OCI-LY1 (cell line): Measurements from ENCODE around the gene GID8.

Source experiments
- H2AFZ ChIP-seq: fragments of 200-600 bp; sonication (generic), shearing (Covaris generic); 2 replicates; pipeline ENCODE4 v1.6.0; 2014; ENCODE audit warnings: antibody characterized with exemption, mild to moderate bottlenecking, low read length
- H3F3A ChIP-seq: fragments of 200-600 bp; sonication (generic), shearing (Covaris generic); 2 replicates; pipeline ENCODE4 v1.6.0; 2014; ENCODE audit warnings: mild to moderate bottlenecking, antibody characterized with exemption, low read length, moderate library complexity; ENCODE audit not compliant: insufficient read depth
- H3K27ac ChIP-seq: fragments of 200-600 bp; sonication (generic); 2 replicates; pipeline ENCODE4 v1.5.1; 2014; ENCODE audit warnings: low read length, mixed run types, mild to moderate bottlenecking, low read depth; ENCODE audit not compliant: poor library complexity, severe bottlenecking
- H3K27me3 ChIP-seq: fragments of 200-600 bp; sonication (generic); 2 replicates; pipeline ENCODE4 v1.6.0; 2014; ENCODE audit warnings: antibody characterized with exemption, mild to moderate bottlenecking, low read length, moderate library complexity; ENCODE audit not compliant: insufficient read depth
- H3K36me3 ChIP-seq: fragments of 200-600 bp; sonication (generic); 2 replicates; pipeline ENCODE4 v1.6.1; 2014; ENCODE audit warnings: mild to moderate bottlenecking, antibody characterized with exemption, low read length, moderate library complexity, mixed read lengths; ENCODE audit not compliant: insufficient read depth
- H3K4me1 ChIP-seq: fragments of 200-600 bp; sonication (generic); 2 replicates; pipeline ENCODE4 v1.5.1; 2014; ENCODE audit warnings: mild to moderate bottlenecking, low read length, moderate library complexity; ENCODE audit not compliant: insufficient read depth, severe bottlenecking
- H3K4me2 ChIP-seq: fragments of 200-600 bp; sonication (generic), shearing (Covaris generic); 2 replicates; pipeline ENCODE4 v1.6.1; 2014; ENCODE audit warnings: low read length
- H3K4me3 ChIP-seq: fragments of 200-600 bp; sonication (generic); 2 replicates; pipeline ENCODE4 v1.5.1; 2014; ENCODE audit warnings: low read length, low read depth, mild to moderate bottlenecking, mixed read lengths; ENCODE audit not compliant: poor library complexity, severe bottlenecking
- H3K79me2 ChIP-seq: fragments of 200-600 bp; shearing (Covaris generic); 2 replicates; pipeline ENCODE4 v1.6.1; 2016; ENCODE audit warnings: mixed run types, low read length, mixed read lengths; ENCODE audit not compliant: insufficient read depth
- H3K9ac ChIP-seq: fragments of 200-600 bp; sonication (generic), shearing (Covaris generic); 2 replicates; pipeline ENCODE4 v1.6.1; 2014; ENCODE audit warnings: mild to moderate bottlenecking, low read length, mixed read lengths
- H3K9me2 ChIP-seq: fragments of 200-600 bp; sonication (generic), shearing (Covaris generic); 2 replicates; pipeline ENCODE4 v1.6.1; 2014; ENCODE audit warnings: low read depth, mild to moderate bottlenecking, low read length, mixed read lengths
- H3K9me3 ChIP-seq: fragments of 200-600 bp; shearing (Covaris generic); 2 replicates; pipeline ENCODE4 v1.6.1; 2014; ENCODE audit warnings: low read length, mixed read lengths
- H4K20me1 ChIP-seq: fragments of 200-600 bp; sonication (generic), shearing (Covaris generic); 2 replicates; pipeline ENCODE4 v1.6.0; 2016; ENCODE audit warnings: mild to moderate bottlenecking, low read length; ENCODE audit not compliant: insufficient read depth
- EZH2 ChIP-seq: fragments of 200-600 bp; sonication (generic), shearing (Covaris generic); IDR thresholded peaks from 2 replicates; pipeline ENCODE4 v1.8.0; 2017; ENCODE audit warnings: borderline replicate concordance, mixed run types, mild to moderate bottlenecking, antibody characterized with exemption, low read length, moderate library complexity, mixed read lengths
- TF ChIP-seq, protein P1 (sequence below): fragments of 200-600 bp; sonication (generic), shearing (Covaris generic); IDR thresholded peaks from 2 replicates; pipeline ENCODE4 v1.5.1; 2017; ENCODE audit warnings: mild to moderate bottlenecking, antibody characterized with exemption, low read length, moderate library complexity, mixed read lengths

GID8 gene

DNA sequence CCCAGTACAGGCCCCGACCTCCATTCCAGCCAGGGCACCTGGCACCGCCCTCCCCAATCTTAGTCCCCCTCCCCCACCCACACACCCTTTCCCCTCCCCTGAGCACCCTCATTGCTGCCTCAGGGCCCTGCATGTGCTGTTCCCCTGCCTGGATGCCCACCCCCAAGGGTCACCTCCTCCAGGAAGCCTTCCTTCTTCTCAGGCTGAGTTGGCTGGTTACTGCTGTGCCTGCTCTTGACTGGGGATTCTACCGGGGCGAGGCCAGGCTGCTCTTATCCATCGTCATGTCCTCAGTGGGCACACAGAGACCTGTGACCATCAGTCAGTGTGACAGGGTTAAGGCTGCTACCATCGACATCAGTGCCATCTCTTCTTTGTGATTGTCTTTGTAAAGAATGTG is 45.3 kb downstream of the GID8 start:
- Histone ChIP-seq H3K4me2 (no peak overlapping the region), H3K4me3 (no peak overlapping the region), H4K20me1 (no peaks in the 10 kb centered on the region), H3K27me3 (peaks cover 8% of the 10 kb centered on the region; the same call in 1 of the 2 replicates), H3K9me2 (no peaks in the 10 kb centered on the region), H3K9ac (no peak overlapping the region), H3K27ac (no peak overlapping the region), H3K79me2 (no peaks in the 10 kb centered on the region), H3K4me1 (peaks cover under 1% of the 10 kb centered on the region), H3K9me3 (no peaks in the 10 kb centered on the region), H3K36me3 (no peaks in the 10 kb centered on the region), H2AFZ (no peak overlapping the region), H3F3A (no peaks in the 10 kb centered on the region)
- TF ChIP-seq, protein P1, sequence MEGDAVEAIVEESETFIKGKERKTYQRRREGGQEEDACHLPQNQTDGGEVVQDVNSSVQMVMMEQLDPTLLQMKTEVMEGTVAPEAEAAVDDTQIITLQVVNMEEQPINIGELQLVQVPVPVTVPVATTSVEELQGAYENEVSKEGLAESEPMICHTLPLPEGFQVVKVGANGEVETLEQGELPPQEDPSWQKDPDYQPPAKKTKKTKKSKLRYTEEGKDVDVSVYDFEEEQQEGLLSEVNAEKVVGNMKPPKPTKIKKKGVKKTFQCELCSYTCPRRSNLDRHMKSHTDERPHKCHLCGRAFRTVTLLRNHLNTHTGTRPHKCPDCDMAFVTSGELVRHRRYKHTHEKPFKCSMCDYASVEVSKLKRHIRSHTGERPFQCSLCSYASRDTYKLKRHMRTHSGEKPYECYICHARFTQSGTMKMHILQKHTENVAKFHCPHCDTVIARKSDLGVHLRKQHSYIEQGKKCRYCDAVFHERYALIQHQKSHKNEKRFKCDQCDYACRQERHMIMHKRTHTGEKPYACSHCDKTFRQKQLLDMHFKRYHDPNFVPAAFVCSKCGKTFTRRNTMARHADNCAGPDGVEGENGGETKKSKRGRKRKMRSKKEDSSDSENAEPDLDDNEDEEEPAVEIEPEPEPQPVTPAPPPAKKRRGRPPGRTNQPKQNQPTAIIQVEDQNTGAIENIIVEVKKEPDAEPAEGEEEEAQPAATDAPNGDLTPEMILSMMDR, result no peak
- TF ChIP-seq EZH2, result no peak

GRCh38 chr20:62984666-62985443 is 46.9 kb downstream of the GID8 start:
- Histone ChIP-seq H3K9me2 (no peaks in the 10 kb centered on the region), H3K4me2 (no peak overlapping the region), H2AFZ (no peak overlapping the region), H3F3A (no peaks in the 10 kb centered on the region), H4K20me1 (no peaks in the 10 kb centered on the region), H3K27ac (no peak overlapping the region), H3K9ac (no peak overlapping the region), H3K4me1 (peaks cover 8% of the 10 kb centered on the region), H3K79me2 (no peaks in the 10 kb centered on the region), H3K36me3 (no peaks in the 10 kb centered on the region), H3K27me3 (peaks cover 8% of the 10 kb centered on the region; the same call in 1 of the 2 replicates), H3K9me3 (no peaks in the 10 kb centered on the region), H3K4me3 (no peak overlapping the region)
- no peak for TF ChIP-seq EZH2
- TF ChIP-seq, protein P1, result no peak

DNA sequence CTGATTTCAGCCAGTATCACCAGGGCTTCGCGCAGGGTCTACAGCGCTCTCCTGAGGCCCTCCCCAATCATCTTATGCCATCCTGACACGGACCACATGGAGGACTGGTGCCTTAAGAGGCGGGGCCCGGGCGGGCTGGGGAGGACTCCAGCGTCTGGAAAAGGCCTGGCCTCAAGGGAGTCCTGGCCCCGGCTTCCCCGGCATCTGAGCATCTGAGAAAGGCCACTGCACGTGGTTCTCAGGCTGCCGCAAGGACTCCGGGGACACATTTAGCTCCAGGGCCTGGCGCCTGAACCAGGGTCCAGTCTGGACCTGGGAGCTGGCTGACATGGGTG is 47.5 kb downstream of the GID8 start:
- TF ChIP-seq, protein P1, result no peak
- TF ChIP-seq EZH2, result no peak

More for the DNA sequence above, 47.5 kb downstream of the GID8 start:
- Histone ChIP-seq H3K36me3 (no peaks in the 10 kb centered on the region), H2AFZ (no peak overlapping the region), H3K9me2 (no peaks in the 10 kb centered on the region), H3K27ac (no peak overlapping the region), H3K79me2 (no peaks in the 10 kb centered on the region), H3K4me1 (peaks cover 8% of the 10 kb centered on the region), H3K4me2 (no peak overlapping the region), H3K27me3 (peaks cover 8% of the 10 kb centered on the region; the same call in 1 of the 2 replicates), H3K4me3 (no peak overlapping the region), H3K9me3 (no peaks in the 10 kb centered on the region), H3K9ac (no peak overlapping the region), H4K20me1 (no peaks in the 10 kb centered on the region), H3F3A (no peaks in the 10 kb centered on the region)
